GM23338 (cell line): Measurements from ENCODE around the gene ANKRD6.

Experiments
- EZH2 ChIP-seq: fragments of 200-600 bp; sonication (generic); IDR thresholded peaks from one replicate; pipeline ENCODE4 v1.8.0; 2017; ENCODE audit warnings: antibody characterized with exemption, mild to moderate bottlenecking, low read depth; ENCODE audit not compliant: unreplicated experiment
- EZH2phosphoT487 ChIP-seq: fragments of 200-600 bp; sonication (generic); IDR thresholded peaks from one replicate; pipeline ENCODE4 v1.8.1; 2018; ENCODE audit warnings: antibody characterized with exemption; ENCODE audit not compliant: unreplicated experiment
- POLR2AphosphoS5 ChIP-seq: IDR thresholded peaks from 2 replicates; pipeline ENCODE4 v1.6.1; 2016; ENCODE audit warnings: antibody characterized with exemption, low read depth
- REST ChIP-seq: IDR thresholded peaks from one replicate; pipeline ENCODE4 v1.6.1; 2018; ENCODE audit warnings: antibody characterized with exemption; ENCODE audit not compliant: unreplicated experiment
- TF ChIP-seq, protein P1 (sequence below), 2 experiments: fragments of 200-600 bp in 1 of 2; sonication (generic) in 1 of 2; conservative IDR thresholded peaks; 2 replicates each; pipeline versions ENCODE4 v1.5.1 to v1.6.1; 2016 to 2017; ENCODE audit warnings: antibody characterized with exemption in 2 of 2, low read depth in 2 of 2, mild to moderate bottlenecking in 2 of 2, moderate library complexity in 1 of 2
- TF ChIP-seq, protein P2 (sequence below): IDR thresholded peaks from 2 replicates; pipeline ENCODE4 v1.6.1; 2016; ENCODE audit warnings: antibody characterized with exemption

DNA sequence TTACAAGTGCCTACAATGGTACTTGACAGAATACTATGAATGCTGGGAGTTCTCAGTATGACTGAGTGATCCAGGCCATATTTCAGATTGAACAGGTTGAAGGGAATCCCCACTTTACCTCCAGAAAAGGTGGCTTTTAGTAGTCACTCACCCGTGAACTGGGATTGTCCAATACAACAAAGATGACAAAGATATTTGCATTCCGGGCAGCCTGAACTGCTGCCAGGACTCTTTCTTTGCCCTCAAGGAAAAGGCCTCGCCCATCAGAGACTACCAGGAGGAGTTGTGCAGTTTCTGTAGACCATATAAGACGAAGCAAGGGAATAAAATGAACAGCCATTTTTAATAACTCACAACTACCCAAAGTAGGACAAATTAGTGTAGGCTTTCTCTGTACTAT is 211.9 kb downstream of the ANKRD6 start:
- TF ChIP-seq, protein P1, sequence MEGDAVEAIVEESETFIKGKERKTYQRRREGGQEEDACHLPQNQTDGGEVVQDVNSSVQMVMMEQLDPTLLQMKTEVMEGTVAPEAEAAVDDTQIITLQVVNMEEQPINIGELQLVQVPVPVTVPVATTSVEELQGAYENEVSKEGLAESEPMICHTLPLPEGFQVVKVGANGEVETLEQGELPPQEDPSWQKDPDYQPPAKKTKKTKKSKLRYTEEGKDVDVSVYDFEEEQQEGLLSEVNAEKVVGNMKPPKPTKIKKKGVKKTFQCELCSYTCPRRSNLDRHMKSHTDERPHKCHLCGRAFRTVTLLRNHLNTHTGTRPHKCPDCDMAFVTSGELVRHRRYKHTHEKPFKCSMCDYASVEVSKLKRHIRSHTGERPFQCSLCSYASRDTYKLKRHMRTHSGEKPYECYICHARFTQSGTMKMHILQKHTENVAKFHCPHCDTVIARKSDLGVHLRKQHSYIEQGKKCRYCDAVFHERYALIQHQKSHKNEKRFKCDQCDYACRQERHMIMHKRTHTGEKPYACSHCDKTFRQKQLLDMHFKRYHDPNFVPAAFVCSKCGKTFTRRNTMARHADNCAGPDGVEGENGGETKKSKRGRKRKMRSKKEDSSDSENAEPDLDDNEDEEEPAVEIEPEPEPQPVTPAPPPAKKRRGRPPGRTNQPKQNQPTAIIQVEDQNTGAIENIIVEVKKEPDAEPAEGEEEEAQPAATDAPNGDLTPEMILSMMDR (conservative IDR thresholded peaks at IDR 0.05; ENCODE audit: low read depth in 2 of 2) = no peak
- TF ChIP-seq REST (no peak), EZH2 (no peak), EZH2phosphoT487 (no peak), POLR2AphosphoS5 (no peak)
- TF ChIP-seq, protein P2, sequence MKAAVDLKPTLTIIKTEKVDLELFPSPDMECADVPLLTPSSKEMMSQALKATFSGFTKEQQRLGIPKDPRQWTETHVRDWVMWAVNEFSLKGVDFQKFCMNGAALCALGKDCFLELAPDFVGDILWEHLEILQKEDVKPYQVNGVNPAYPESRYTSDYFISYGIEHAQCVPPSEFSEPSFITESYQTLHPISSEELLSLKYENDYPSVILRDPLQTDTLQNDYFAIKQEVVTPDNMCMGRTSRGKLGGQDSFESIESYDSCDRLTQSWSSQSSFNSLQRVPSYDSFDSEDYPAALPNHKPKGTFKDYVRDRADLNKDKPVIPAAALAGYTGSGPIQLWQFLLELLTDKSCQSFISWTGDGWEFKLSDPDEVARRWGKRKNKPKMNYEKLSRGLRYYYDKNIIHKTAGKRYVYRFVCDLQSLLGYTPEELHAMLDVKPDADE = no peak
